ENCODE measurements around the gene COA8. TPM values are rescaled to one million over a fixed set of nuclear protein-coding genes. Genes with fewer than 3 reads are reported as not detected.

COA8 gene
- total and polyA plus RNA-seq, 2 of the 13 experiments (the other 11 are each of a cell fraction or from before 2014, with no cell fraction given) = 10.9 to 25.1 TPM

GRCh38 chr14:103628684-103629502 lies 66.1 kb downstream of the COA8 start, which contains the start of gene KLC1 (continued):
- no peak for TF ChIP-seq AHDC1 (CRISPR knock-in tag; IDR thresholded peaks at IDR 0.05; ENCODE audit: borderline replicate concordance)
- no peak; the same call in 1 of the 2 replicates for TF ChIP-seq ZNF777 (CRISPR knock-in tag; IDR thresholded peaks at IDR 0.05)
- TF ChIP-seq ZNF572 (CRISPR knock-in tag; IDR thresholded peaks at IDR 0.05) = no peak
- no peak for TF ChIP-seq PAWR (CRISPR knock-in tag; IDR thresholded peaks at IDR 0.05; ENCODE audit: borderline replicate concordance)
- no peak for TF ChIP-seq ZBTB20 (CRISPR knock-in tag; IDR thresholded peaks at IDR 0.05; ENCODE audit: borderline replicate concordance, low read depth)
- TF ChIP-seq ZBTB25 (CRISPR knock-in tag; IDR thresholded peaks at IDR 0.05) = no peak
- no peak for TF ChIP-seq ZEB1 (IDR thresholded peaks at IDR 0.05; ENCODE audit: insufficient replicate concordance, low read depth)
- TF ChIP-seq NFRKB (IDR thresholded peaks at IDR 0.05) = no peak
- TF ChIP-seq SUZ12 (IDR thresholded peaks at IDR 0.05; ENCODE audit: low read depth, low read length) = peak; percentile 35
- no peak for TF ChIP-seq ZFP37 (CRISPR knock-in tag; IDR thresholded peaks at IDR 0.05; ENCODE audit: borderline replicate concordance)
- no peak for TF ChIP-seq HMG20B (CRISPR knock-in tag; conservative IDR thresholded peaks at IDR 0.05)
- TF ChIP-seq SMAD1 (CRISPR knock-in tag; IDR thresholded peaks at IDR 0.05; ENCODE audit: borderline replicate concordance, low read depth) = no peak
- no peak for TF ChIP-seq CENPBD1 (CRISPR knock-in tag; IDR thresholded peaks at IDR 0.05; ENCODE audit: borderline replicate concordance, low read depth)
- no peak for TF ChIP-seq REXO4 (CRISPR knock-in tag; IDR thresholded peaks at IDR 0.05; ENCODE audit: borderline replicate concordance)
- no peak for TF ChIP-seq E2F2 (CRISPR knock-in tag; IDR thresholded peaks at IDR 0.05; ENCODE audit: borderline replicate concordance)
- TF ChIP-seq ISL2 (CRISPR knock-in tag; IDR thresholded peaks at IDR 0.05) = no peak
- no peak for TF ChIP-seq MXD1 (CRISPR knock-in tag; IDR thresholded peaks at IDR 0.05)
- TF ChIP-seq KMT2B (CRISPR knock-in tag; IDR thresholded peaks at IDR 0.05) = peak; percentile 83
- TF ChIP-seq ZNF761 (CRISPR knock-in tag; conservative IDR thresholded peaks at IDR 0.05) = no peak
- no peak for TF ChIP-seq ZNF329 (CRISPR knock-in tag; IDR thresholded peaks at IDR 0.05; ENCODE audit: low read depth)

Measured in HepG2 (cell line).